Measurements from ENCODE around the gene PRAF2. TPM values are rescaled to one million over a fixed set of nuclear protein-coding genes. Genes with fewer than 3 reads are reported as not detected.

Gene PRAF2
- total and polyA plus RNA-seq, 4 experiments from 2014 or later, result 25.4 to 60.1 (median 29.1) TPM

Other genes starting within 250 kb of the PRAF2 start
- gene ERAS, start 247.5 kb downstream of the PRAF2 start, total RNA-seq, result not detected
- gene ERAS, start 247.5 kb downstream of the PRAF2 start, polyA plus RNA-seq, result not detected
- 1 to 10 TPM; 6.4 to 8.5 TPM for gene PCSK1N, start 238.4 kb downstream of the PRAF2 start, total RNA-seq
- 10 to 100 TPM in 1 of 2 donors, 1 to 10 TPM in 1; 4.6 to 15.3 TPM for gene PCSK1N, start 238.4 kb downstream of the PRAF2 start, polyA plus RNA-seq
- gene TIMM17B, start 176.2 kb downstream of the PRAF2 start, total RNA-seq, result 10 to 100 TPM; 42.6 to 46.2 TPM
- gene TIMM17B, start 176.2 kb downstream of the PRAF2 start, polyA plus RNA-seq, result 10 to 100 TPM; 65.3 to 69.7 TPM
- 10 to 100 TPM; 59.6 to 64.4 TPM for gene PQBP1, start 176.1 kb downstream of the PRAF2 start, total RNA-seq
- gene PQBP1, start 176.1 kb downstream of the PRAF2 start, polyA plus RNA-seq, result 10 to 100 TPM; 80.0 to 94.1 TPM
- 10 to 100 TPM; 13.8 to 15.8 TPM for gene SLC35A2, start 162.4 kb downstream of the PRAF2 start, total RNA-seq
- gene SLC35A2, start 162.4 kb downstream of the PRAF2 start, polyA plus RNA-seq, result 10 to 100 TPM; 11.8 to 14.4 TPM
- gene PIM2, start 155.0 kb downstream of the PRAF2 start, total RNA-seq, result 100 to 1,000 TPM; 117 to 118 TPM
- gene PIM2, start 155.0 kb downstream of the PRAF2 start, polyA plus RNA-seq, result 100 to 1,000 TPM; 396 to 489 TPM
- 10 to 100 TPM; 92.0 to 94.5 TPM for gene OTUD5, start 116.4 kb downstream of the PRAF2 start, total RNA-seq
- 10 to 100 TPM; 16.5 to 45.6 TPM for gene OTUD5, start 116.4 kb downstream of the PRAF2 start, polyA plus RNA-seq
- gene KCND1, start 102.2 kb downstream of the PRAF2 start, total RNA-seq, result 1 to 10 TPM; 1.8 to 1.9 TPM
- 1 to 10 TPM in 1 of 2 donors, not detected in 1; 1.0 TPM for gene KCND1, start 102.2 kb downstream of the PRAF2 start, polyA plus RNA-seq
- gene GRIPAP1, start 71.7 kb downstream of the PRAF2 start, total RNA-seq, result 100 to 1,000 TPM in 1 of 2 experiments, 10 to 100 TPM in 1; 99.6 to 111 TPM
- gene GRIPAP1, start 71.7 kb downstream of the PRAF2 start, polyA plus RNA-seq, result 10 to 100 TPM in 1 of 2 donors, 1 to 10 TPM in 1; 4.8 to 18.7 TPM
- 10 to 100 TPM; 35.5 to 37.6 TPM for gene TFE3, start 30.6 kb downstream of the PRAF2 start, total RNA-seq
- gene TFE3, start 30.6 kb downstream of the PRAF2 start, polyA plus RNA-seq, result 1 to 10 TPM; 3.0 to 8.0 TPM
- 10 to 100 TPM in 1 of 2 experiments, 1 to 10 TPM in 1; 9.8 to 10.6 TPM for gene CCDC120, start 15.0 kb downstream of the PRAF2 start, total RNA-seq
- gene CCDC120, start 15.0 kb downstream of the PRAF2 start, polyA plus RNA-seq, result under 1 TPM; 0.19 to 0.94 TPM
- gene WDR45, start 5.9 kb upstream of the PRAF2 start, total RNA-seq, result 100 to 1,000 TPM; 102 to 126 TPM
- gene WDR45, start 5.9 kb upstream of the PRAF2 start, polyA plus RNA-seq, result 10 to 100 TPM; 43.2 to 57.3 TPM
- 10 to 100 TPM; 20.0 to 20.7 TPM for gene GPKOW, start 49.7 kb upstream of the PRAF2 start, total RNA-seq
- 10 to 100 TPM; 23.6 to 37.2 TPM for gene GPKOW, start 49.7 kb upstream of the PRAF2 start, polyA plus RNA-seq
- gene MAGIX, start 88.8 kb upstream of the PRAF2 start, total RNA-seq, result 1 to 10 TPM; 1.6 to 2.2 TPM
- under 1 TPM; 0.21 to 0.94 TPM for gene MAGIX, start 88.8 kb upstream of the PRAF2 start, polyA plus RNA-seq
- gene PLP2, start 97.9 kb upstream of the PRAF2 start, total RNA-seq, result 100 to 1,000 TPM; 132 to 146 TPM
- 100 to 1,000 TPM; 228 to 334 TPM for gene PLP2, start 97.9 kb upstream of the PRAF2 start, polyA plus RNA-seq
- 10 to 100 TPM; 12.0 to 12.3 TPM for gene PRICKLE3, start 112.4 kb upstream of the PRAF2 start, total RNA-seq
- gene PRICKLE3, start 112.4 kb upstream of the PRAF2 start, polyA plus RNA-seq, result 1 to 10 TPM in 1 of 2 donors, under 1 TPM in 1; 0.73 to 4.5 TPM
- under 1 TPM; 0.50 to 0.73 TPM for gene SYP, start 126.2 kb upstream of the PRAF2 start, total RNA-seq
- gene SYP, start 126.2 kb upstream of the PRAF2 start, polyA plus RNA-seq, result under 1 TPM in 1 of 2 donors, not detected in 1; 0.32 TPM
- gene CACNA1F, start 159.3 kb upstream of the PRAF2 start, total RNA-seq, result 1 to 10 TPM; 1.2 to 1.3 TPM
- gene CACNA1F, start 159.3 kb upstream of the PRAF2 start, polyA plus RNA-seq, result under 1 TPM in 1 of 2 donors, not detected in 1; 0.03 TPM
- gene CCDC22, start 161.5 kb upstream of the PRAF2 start, total RNA-seq, result 10 to 100 TPM; 27.1 to 27.7 TPM
- gene CCDC22, start 161.5 kb upstream of the PRAF2 start, polyA plus RNA-seq, result 10 to 100 TPM; 22.6 to 33.1 TPM
- gene FOXP3, start 190.7 kb upstream of the PRAF2 start, total RNA-seq, result 1 to 10 TPM; 3.5 to 4.3 TPM
- 1 to 10 TPM in 1 of 2 donors, under 1 TPM in 1; 1.00 to 2.2 TPM for gene FOXP3, start 190.7 kb upstream of the PRAF2 start, polyA plus RNA-seq
- gene PPP1R3F, start 195.8 kb upstream of the PRAF2 start, total RNA-seq, result 10 to 100 TPM; 17.4 to 17.7 TPM
- 10 to 100 TPM in 1 of 2 donors, 1 to 10 TPM in 1; 4.8 to 10.7 TPM for gene PPP1R3F, start 195.8 kb upstream of the PRAF2 start, polyA plus RNA-seq
- gene GAGE10, start 229.6 kb upstream of the PRAF2 start, total RNA-seq, result not detected
- not detected for gene GAGE10, start 229.6 kb upstream of the PRAF2 start, polyA plus RNA-seq
- gene GAGE12J, start 248.0 kb upstream of the PRAF2 start, total RNA-seq, result not detected
- gene GAGE12J, start 248.0 kb upstream of the PRAF2 start, polyA plus RNA-seq, result not detected

Measured in CD4-positive, alpha-beta memory T cell (primary cell).